Skeletal muscle satellite cell (primary cell): ENCODE measurements around the gene HHATL.

ENCODE experiments used
- H3K27me3 ChIP-seq: 2 replicates; pipeline ENCODE4 v1.7.0; 2013; ENCODE audit warnings: low read length; ENCODE audit not compliant: control insufficient read depth, insufficient read depth
- H3K36me3 ChIP-seq: 2 replicates; pipeline ENCODE4 v1.7.0; 2013; ENCODE audit warnings: mild to moderate bottlenecking, control low read depth, low read length; ENCODE audit not compliant: insufficient read depth
- H3K4me1 ChIP-seq: 2 replicates; pipeline ENCODE4 v1.7.0; 2013; ENCODE audit warnings: low read length; ENCODE audit not compliant: control insufficient read depth, insufficient read depth
- H3K4me2 ChIP-seq: 2 replicates; pipeline ENCODE4 v1.7.0; 2013; ENCODE audit warnings: mild to moderate bottlenecking, low read length
- H3K4me3 ChIP-seq: 2 replicates; pipeline ENCODE4 v1.7.0; 2013; ENCODE audit warnings: low read length
- H3K9ac ChIP-seq: 2 replicates; pipeline ENCODE4 v1.7.0; 2013; ENCODE audit warnings: mild to moderate bottlenecking, low read depth, low read length, moderate library complexity
- H3K9me3 ChIP-seq: replicated peaks from 2 replicates; pipeline ENCODE4 v1.7.0; 2013; ENCODE audit warnings: mild to moderate bottlenecking, control low read depth, low read length

The HHATL gene

DNA sequence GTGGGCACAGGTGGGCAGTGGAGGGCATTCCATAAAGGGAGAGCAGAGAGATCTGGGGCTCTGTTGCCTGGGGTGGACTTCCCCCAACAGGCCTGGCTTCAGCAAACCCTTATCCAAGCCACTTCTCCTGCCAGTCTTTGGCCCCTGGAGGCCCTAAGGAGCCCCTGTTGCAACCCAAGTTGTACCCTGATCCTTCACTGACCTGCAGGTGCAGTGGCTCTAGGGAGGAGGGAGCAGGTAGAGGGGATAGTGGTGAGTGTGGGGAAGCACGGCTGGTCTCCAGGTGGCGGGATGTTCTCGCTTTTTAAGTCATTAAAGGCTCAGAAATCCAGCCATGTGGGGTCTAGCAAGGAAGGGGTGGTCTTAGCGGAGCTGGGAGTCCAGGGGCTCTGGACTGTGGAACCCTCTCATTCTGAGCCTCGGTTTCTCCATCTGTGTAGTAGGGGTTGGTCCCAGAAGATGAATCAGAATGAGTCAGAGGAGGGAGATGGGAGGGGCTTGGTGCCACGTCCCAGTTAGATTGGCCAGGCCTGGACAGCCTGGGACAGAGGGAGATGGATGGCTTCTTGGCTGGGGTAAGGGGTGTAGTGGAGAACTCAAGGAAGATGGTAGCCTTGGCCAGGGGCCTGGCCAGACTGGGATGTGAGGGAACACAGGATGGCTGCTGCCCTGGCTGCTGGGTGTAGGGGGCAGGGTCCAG, 46.5 kb downstream of the HHATL start:
- Histone ChIP-seq H3K36me3 (peaks cover 25% of the 10 kb centered on the region), H3K27me3 (no peaks in the 10 kb centered on the region), H3K4me1 (peaks cover 54% of the 10 kb centered on the region), H3K9ac (no peak overlapping the region), H3K4me2 (peak overlapping the region; percentile 99), H3K4me3 (peak overlapping the region; percentile 87), H3K9me3 (no peaks in the 10 kb centered on the region)

DNA sequence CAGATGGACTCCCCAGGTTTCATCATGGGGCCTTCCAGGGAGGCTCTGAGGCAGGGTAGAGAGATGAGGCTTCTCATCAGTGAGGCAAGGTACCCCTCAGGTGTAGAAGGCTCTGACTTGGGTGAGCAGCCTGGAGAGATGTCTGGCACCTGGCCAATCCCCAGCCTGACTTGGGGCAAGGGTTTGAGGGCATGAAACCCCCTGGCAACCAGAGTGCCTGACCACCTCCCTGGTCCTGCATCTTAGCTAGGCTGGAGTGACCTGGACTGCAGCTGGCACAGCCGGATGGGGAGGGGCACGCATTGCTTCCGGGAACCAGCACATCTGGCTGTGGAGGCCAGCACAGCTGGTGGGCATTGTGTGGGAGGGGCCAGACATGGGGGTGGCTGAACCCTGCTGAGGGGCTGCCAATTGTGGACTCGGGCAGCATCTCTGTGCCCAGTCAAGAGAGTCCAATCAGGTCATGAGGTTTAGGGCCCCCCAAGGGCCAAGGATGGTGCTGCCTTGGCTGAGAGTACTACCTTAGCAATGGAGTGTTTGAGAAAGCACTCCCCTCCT, 47.2 kb downstream of the HHATL start:
- H3K9me3 ChIP-seq: no peaks in the 10 kb centered on the region
- peak overlapping the region; percentile 87 for H3K4me3 ChIP-seq
- H3K27me3 ChIP-seq: no peaks in the 10 kb centered on the region
- H3K4me1 ChIP-seq: peaks cover 61% of the 10 kb centered on the region
- H3K4me2 ChIP-seq: peak overlapping the region; percentile 99
- peak overlapping the region; percentile 94 for H3K9ac ChIP-seq
- peaks cover 25% of the 10 kb centered on the region for H3K36me3 ChIP-seq

DNA sequence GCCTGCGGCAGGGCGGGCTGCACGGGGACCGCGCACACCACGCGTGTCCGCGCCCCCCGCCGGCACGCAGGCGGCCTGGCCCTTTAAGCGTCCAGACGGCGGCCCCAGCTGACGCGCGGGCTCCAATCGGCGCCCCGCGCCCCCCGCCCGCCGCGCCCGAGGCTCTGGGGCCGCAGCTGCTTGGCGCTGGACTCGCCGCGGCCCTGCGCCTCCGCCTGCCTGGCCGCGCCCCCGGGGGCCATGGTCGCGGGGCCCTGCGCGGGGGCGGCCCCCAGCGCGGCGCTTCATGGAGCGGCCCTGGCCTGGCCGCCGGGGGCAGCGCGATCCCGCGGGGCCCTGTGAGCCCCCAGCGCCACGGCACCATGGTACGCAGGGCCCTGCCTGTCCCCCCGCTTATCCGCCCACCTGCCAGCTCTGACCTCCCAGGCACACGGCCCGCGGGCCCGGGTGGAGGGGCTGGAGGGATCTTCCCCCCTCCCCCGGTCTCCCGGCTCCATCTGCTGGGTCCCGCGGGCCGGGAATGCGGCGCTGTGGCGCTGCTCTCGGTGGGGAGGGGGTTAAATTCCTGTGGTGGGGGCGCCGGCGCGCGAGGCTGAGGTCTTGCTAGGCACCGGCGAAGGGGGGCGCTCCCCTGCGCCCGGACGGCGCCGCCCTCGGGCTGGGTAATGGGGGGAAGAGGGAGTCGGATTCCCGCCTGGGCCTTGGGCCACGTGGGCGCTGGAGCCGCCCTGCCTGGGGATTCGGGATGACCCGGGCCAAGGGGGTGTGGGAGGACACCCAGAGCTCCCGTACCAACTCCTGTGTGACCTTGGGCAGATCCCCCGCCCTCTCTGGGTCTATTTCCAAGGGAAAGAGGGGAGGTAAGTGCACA, 48.0 kb downstream of the HHATL start:
- peak overlapping the region; percentile 94 for H3K9ac ChIP-seq
- peaks cover 57% of the 10 kb centered on the region for H3K4me1 ChIP-seq
- H3K27me3 ChIP-seq: no peaks in the 10 kb centered on the region
- no peaks in the 10 kb centered on the region for H3K9me3 ChIP-seq
- peak overlapping the region; percentile 99 for H3K4me2 ChIP-seq
- H3K36me3 ChIP-seq: peaks cover 25% of the 10 kb centered on the region
- H3K4me3 ChIP-seq: peak overlapping the region; percentile 87

DNA sequence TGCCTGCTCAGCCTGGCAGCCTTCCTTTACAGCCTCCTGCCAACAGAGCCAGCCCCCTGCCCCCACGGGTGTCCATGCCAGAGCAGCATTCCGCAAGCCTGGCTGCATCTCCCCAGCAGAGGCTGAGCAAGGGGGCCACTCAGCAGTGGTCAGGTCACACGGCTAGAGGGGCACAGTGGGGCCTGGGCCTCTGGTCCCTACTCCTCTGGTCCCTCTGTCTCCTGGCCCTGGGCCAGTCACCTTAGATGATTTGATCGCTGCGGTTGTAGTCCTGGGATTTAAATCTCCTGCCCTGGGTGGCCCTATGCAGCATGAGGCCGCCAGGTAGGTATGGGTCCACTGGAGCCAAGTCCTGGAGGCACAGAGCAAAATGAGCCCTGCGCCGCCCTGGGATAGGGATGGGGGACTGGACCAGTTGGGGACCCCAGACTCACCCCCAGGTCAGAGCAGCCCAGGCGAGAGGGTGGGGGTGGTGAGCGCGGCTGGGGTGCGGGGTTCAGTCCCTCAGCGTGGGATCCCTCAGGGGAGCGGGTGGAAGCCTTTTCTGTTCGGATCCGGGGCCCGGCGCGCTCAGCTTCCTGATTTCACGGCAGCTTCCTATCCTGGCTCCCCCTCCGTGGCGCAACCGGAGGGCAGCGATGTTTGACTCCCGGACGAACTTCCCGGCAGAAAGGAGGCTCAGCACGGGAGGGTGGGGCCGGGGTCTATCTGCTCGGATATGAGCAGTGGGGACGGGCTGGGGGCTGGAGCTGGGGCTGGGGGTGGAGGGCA, 48.9 kb downstream of the HHATL start, which contains the start of gene ZBTB47:
Gene ZBTB47, plus strand, starts transcription at position 138 of the 771 bp plus-strand sequence. CDS start 4,659 bp downstream, outside the sequence.
- H3K27me3 ChIP-seq: no peaks in the 10 kb centered on the region
- peak within 1 kb of the TSS; percentile 87 for H3K4me3 ChIP-seq
- H3K36me3 ChIP-seq: peaks cover 27% of the 10 kb centered on the region
- peaks cover 56% of the 10 kb centered on the region for H3K4me1 ChIP-seq
- peak within 1 kb of the TSS; percentile 99 for H3K4me2 ChIP-seq
- H3K9ac ChIP-seq: peak within 1 kb of the TSS; percentile 94
- H3K9me3 ChIP-seq: no peaks in the 10 kb centered on the region

DNA sequence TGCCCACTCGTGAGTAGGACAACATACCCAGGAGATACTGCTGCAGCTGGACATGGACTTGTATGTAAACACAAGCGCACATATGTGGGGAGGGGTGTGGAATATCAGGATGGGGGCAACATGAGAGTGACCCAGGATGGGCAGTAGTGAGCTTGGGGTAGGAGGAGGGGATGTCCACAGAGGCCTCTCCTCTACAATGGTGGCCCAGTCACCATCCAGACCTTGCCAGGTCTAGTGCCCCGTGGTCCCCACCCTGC, 49.4 kb downstream of the HHATL start:
- Histone ChIP-seq H3K4me1 (peaks cover 58% of the 10 kb centered on the region), H3K9ac (peak overlapping the region; percentile 94), H3K27me3 (no peaks in the 10 kb centered on the region)

DNA sequence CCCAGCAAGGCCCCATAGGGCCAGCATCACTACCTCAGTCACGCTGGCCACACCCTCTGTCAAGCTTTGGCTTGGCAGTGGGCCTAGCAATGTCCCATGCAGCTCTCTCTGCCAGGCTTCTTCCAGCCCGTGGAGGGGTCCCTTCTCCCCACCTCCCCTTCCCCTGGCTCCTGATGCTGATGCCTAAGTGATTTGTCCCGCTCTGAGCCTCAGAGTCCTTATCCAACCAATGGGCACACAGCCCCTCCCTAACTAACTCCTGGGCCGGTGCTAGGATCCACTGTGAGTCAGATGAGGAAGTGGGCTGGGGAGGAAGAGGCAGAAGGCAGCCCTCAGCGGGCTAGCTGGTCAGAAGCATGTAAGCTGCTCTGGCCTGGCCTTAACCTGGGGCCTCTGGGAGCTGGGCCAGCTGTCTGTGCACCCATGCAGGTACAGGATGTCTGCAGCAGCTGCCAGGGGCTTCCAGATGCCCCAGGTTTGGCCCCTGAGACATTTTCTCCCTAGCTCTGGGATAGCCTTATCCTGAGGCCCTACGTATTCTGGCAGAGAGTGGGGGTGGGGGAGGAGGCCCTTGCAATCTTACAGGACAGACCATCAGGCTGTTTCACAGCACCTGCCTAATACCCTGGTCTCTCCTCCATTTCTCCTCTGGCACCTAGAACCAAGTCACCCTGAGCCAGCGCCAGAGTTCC, 49.8 kb downstream of the HHATL start:
- Histone ChIP-seq H3K4me3 (peak overlapping the region; percentile 87), H3K36me3 (peaks cover 30% of the 10 kb centered on the region), H3K27me3 (no peaks in the 10 kb centered on the region), H3K9ac (peak overlapping the region; percentile 94), H3K4me1 (peaks cover 58% of the 10 kb centered on the region), H3K9me3 (no peaks in the 10 kb centered on the region), H3K4me2 (peak overlapping the region; percentile 99)

More for the DNA sequence above, 49.4 kb downstream of the HHATL start:
- H3K36me3 ChIP-seq: peaks cover 27% of the 10 kb centered on the region
- H3K9me3 ChIP-seq: no peaks in the 10 kb centered on the region
- H3K4me3 ChIP-seq: peak overlapping the region; percentile 87
- peak overlapping the region; percentile 99 for H3K4me2 ChIP-seq

DNA sequence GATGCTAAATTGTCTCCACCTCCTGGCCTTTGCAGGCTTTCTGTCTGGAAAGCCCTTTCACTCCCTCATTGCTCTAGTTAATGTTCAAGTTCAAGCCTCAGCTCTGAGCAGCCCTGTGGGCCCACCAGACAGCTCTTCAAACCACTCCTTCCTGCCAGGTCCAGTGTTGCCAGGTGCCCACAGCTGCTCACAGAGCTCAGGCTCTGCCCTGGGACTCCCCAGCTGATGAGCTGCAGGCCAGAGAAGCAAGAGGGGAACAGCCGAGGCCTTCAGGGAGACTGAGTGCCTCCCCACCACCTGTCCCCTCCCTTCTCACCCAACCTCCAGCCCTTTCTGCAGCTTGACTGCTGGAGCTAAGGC, 50.4 kb downstream of the HHATL start:
- H3K4me1 ChIP-seq: peaks cover 58% of the 10 kb centered on the region
- no peaks in the 10 kb centered on the region for H3K27me3 ChIP-seq
- no peaks in the 10 kb centered on the region for H3K9me3 ChIP-seq
- peak overlapping the region; percentile 87 for H3K4me3 ChIP-seq
- peak overlapping the region; percentile 99 for H3K4me2 ChIP-seq
- H3K9ac ChIP-seq: peak overlapping the region; percentile 94
- H3K36me3 ChIP-seq: peaks cover 35% of the 10 kb centered on the region

DNA sequence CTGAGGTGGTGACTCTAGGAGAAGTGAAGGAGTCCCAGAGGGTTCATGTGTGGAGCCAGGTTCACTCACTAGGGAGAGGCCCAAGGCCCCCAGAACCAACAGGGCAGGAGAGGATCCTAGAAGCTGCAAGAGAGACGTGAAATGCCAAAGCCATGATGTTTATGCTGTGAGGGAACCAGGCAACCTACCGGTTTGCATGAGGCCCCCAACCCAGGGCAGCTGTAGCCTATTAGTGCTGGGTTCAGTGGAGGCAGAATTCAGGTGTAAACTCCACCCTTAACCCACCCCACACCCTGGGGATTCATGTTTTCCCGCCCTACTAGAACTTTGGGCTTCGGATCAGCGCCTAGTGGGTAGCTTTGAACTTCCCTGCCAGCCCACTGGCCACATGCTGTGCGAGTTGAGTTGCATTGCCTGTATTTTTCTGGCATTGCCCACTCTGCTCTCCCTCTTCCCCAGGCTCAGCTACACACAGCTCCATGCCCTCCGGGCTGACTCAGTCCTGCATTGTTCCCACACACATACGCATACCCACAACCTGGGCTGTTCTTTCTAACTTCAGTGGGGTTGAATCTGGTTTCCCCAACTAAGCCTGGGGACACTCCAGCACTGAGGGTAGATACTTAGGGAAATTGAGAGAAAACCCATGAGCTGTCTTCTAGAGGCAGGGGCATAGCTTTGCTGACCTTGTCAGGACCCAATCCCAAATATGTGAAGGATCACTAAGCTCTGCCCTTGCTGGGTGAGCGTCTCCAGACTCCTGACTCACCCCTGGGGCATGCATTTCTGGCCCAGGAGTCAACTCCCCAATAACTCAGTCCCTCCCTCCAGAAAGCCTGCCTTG, 51.1 kb downstream of the HHATL start:
- Histone ChIP-seq H3K9ac (peak overlapping the region; percentile 6), H3K4me2 (peak overlapping the region; percentile 99), H3K36me3 (peaks cover 43% of the 10 kb centered on the region), H3K4me3 (peak overlapping the region; percentile 87), H3K9me3 (no peaks in the 10 kb centered on the region), H3K4me1 (peaks cover 56% of the 10 kb centered on the region), H3K27me3 (no peaks in the 10 kb centered on the region)

DNA sequence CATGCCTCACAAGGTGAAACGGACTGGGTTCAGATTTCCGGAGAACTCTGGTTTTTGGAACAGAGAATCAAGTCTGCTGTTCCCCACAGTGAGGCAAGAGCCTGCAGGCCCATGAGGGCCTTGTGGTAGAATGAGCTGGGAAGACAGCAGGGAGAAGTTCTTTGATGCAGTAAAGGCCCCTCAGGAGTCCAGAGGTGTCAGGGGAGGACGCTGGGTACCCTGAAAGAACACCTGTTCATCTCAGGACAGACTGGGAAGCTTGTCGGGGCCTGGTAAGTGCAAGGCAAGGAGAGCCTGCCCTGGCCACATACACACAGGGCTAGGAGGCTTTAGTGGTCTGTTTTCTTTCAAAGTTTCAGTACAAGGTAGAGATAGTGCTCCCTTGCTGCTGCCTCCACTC, 52.8 kb downstream of the HHATL start:
- H3K27me3 ChIP-seq: no peaks in the 10 kb centered on the region
- no peak overlapping the region for H3K4me2 ChIP-seq
- H3K4me3 ChIP-seq: no peak overlapping the region
- no peaks in the 10 kb centered on the region for H3K9me3 ChIP-seq
- H3K36me3 ChIP-seq: peaks cover 55% of the 10 kb centered on the region
- H3K4me1 ChIP-seq: peaks cover 41% of the 10 kb centered on the region
- no peak overlapping the region for H3K9ac ChIP-seq

DNA sequence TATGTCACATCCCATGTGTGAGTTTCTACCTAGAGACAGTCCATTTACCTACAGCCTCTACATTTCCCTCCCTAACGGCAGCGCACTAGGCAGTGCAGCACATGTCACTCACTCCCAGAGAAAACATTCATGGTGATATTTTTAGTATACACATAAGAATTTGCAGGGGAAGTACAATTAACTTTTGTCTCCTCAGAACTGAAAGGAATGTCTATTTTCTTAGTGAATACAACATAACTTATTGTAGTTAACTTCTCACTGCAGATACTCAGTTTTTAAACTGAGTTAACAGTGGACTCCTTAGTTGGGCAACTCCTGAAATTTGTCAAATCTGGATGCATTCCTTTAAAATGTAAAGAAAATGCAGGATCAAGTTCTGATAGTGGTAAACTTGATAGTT, 53.6 kb downstream of the HHATL start:
- Histone ChIP-seq H3K4me1 (peaks cover 41% of the 10 kb centered on the region), H3K9ac (no peak overlapping the region), H3K4me3 (no peak overlapping the region), H3K9me3 (no peaks in the 10 kb centered on the region), H3K36me3 (peaks cover 63% of the 10 kb centered on the region), H3K4me2 (no peak overlapping the region), H3K27me3 (no peaks in the 10 kb centered on the region)
